ENCODE data around the gene GINS2. TPM values are rescaled to one million over a fixed set of nuclear protein-coding genes. Genes with fewer than 3 reads are reported as not detected.

The GINS2 gene
- total and polyA plus RNA-seq, 12 donors, result 0.20 to 2.8 (median 0.72) TPM

DNA sequence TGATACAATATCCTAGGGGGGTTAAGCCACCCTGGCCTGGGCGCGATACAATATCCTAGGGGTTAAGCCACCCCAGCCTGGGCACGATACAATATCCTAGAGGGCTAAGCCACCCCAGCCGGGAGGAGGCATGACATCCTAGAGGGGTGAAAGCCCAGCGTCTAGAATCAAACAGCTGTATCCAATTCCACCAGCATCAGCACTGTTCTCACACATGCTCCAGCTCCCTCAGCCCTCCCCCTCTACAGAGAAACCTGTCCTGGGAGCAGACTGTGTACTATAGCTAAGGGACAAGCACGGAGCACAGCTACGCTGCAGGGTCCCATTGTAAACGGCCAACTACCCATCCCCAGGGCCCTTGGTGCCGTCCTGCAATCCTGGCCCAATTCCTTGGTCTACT is 6.2 kb downstream of the GINS2 start:
- 92 to 93% methylated on average over 9 of the region's 9 CpGs for WGBS, 2 donors
- ATAC-seq, result no peak
- intact Hi-C loops (cut with DNase I), result no loop called here
- Histone ChIP-seq H3K27me3 (no peaks in the 10 kb centered on the region), H3K4me3 (no peak overlapping the region), H3K4me1 (peaks cover 0 to 4% (median 0%) of the 10 kb centered on the region in 9 donors), H3K9me3 (no peaks in the 10 kb centered on the region), H3K36me3 (peaks cover 0 to 19% (median 0%) of the 10 kb centered on the region in 9 donors), H3K27ac (no peak overlapping the region)
- DNase-seq, result no peak
- TF ChIP-seq, protein P1, sequence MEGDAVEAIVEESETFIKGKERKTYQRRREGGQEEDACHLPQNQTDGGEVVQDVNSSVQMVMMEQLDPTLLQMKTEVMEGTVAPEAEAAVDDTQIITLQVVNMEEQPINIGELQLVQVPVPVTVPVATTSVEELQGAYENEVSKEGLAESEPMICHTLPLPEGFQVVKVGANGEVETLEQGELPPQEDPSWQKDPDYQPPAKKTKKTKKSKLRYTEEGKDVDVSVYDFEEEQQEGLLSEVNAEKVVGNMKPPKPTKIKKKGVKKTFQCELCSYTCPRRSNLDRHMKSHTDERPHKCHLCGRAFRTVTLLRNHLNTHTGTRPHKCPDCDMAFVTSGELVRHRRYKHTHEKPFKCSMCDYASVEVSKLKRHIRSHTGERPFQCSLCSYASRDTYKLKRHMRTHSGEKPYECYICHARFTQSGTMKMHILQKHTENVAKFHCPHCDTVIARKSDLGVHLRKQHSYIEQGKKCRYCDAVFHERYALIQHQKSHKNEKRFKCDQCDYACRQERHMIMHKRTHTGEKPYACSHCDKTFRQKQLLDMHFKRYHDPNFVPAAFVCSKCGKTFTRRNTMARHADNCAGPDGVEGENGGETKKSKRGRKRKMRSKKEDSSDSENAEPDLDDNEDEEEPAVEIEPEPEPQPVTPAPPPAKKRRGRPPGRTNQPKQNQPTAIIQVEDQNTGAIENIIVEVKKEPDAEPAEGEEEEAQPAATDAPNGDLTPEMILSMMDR (IDR thresholded peaks at IDR 0.05), result no peak

DNA sequence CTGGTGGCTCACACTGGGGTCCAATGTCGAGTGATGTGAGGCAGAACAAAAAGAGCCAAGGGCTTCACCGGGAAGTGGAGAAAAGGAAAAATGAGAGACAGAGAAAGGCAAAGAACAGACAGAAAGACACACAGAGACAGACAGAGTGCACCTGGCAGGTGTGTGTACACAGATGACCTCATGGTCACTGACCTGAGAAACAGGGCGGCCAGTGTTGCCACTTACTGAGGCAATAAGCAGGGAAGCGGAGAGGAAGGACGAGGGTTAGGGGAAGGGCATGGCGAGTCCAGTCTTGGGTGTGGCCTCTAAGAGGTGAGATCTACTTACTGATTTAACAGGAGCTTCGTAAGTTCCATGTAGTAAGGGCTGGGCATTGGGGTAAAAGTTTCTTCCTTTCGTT is 7.5 kb downstream of the GINS2 start:
- intact Hi-C loops (cut with DNase I), result no loop called here
- 90 to 91% methylated on average over 8 of the region's 8 CpGs for whole genome bisulfite sequencing, 2 donors
- no peak for DNase-seq

DNA sequence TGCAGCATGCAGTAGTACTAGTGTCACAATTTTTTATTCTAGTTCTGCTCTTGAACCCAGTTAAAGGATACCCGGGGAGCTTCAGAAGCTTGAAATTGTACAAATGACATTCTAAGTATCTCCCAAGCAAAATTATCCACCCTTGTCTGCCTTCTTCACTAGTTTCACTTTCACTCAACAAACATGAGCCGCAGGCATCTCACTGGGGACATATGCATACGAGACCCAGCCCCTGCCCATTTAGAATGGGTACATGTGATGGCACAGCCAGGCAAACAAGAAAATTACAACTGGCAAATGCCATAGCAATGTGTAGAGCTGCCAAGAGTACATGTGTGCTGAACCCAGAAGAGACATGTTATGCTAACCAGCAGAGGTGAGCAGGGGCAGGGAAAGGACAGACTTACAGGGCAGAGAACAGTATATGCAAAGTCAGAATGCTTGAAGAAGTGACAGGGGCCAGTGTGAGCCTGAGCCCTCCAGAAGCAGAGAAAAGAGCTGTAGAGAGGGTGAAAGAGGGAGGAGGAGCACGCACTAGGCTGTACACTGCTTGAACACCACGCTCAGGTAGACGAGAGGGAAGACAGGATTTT is 8.3 kb downstream of the GINS2 start:
- peaks cover 0 to 8% (median 0%) of the 10 kb centered on the region in 9 donors for H3K4me1 ChIP-seq
- no peaks in the 10 kb centered on the region for H3K27me3 ChIP-seq
- DNase-seq, result no peak
- WGBS, 2 donors, result 90 to 95% methylated on average over 6 of the region's 6 CpGs
- no peak for ATAC-seq
- intact Hi-C loops (cut with DNase I), result no loop called here
- H3K36me3 ChIP-seq, result peaks cover 0 to 39% (median 0%) of the 10 kb centered on the region in 9 donors
- H3K4me3 ChIP-seq, result no peak overlapping the region
- TF ChIP-seq, protein P1 (IDR thresholded peaks at IDR 0.05), result no peak
- no peaks in the 10 kb centered on the region for H3K9me3 ChIP-seq
- H3K27ac ChIP-seq, result no peak overlapping the region

More for the DNA sequence above, 7.5 kb downstream of the GINS2 start:
- Histone ChIP-seq H3K27ac (no peak overlapping the region), H3K27me3 (no peaks in the 10 kb centered on the region), H3K9me3 (no peaks in the 10 kb centered on the region), H3K4me1 (peaks cover 0 to 4% (median 0%) of the 10 kb centered on the region in 9 donors), H3K4me3 (no peak overlapping the region), H3K36me3 (peaks cover 0 to 31% (median 0%) of the 10 kb centered on the region in 9 donors)
- ATAC-seq, result no peak
- TF ChIP-seq, protein P1 (IDR thresholded peaks at IDR 0.05), result no peak

DNA sequence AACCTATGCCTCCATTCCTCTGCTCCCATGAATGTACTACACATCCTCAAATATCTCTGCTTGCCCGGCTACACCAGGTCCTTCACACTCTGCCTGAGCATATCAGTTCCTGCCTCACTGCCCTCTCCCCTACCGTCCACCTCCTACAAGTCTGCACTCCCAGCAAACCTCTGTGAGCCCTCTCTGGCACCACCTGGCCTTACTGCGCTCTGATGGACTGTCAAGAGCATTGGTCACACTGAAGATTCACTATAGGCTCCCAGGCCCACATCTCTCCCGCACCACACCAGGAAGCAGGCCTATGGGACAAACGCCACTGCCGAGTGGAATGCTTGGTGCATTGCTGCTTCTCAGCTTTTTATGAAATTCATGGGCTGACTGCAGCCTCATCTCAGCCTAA is 8.9 kb downstream of the GINS2 start:
- H3K4me3 ChIP-seq, result no peak overlapping the region
- H3K27me3 ChIP-seq, result no peaks in the 10 kb centered on the region
- no peak overlapping the region for H3K27ac ChIP-seq
- ATAC-seq, result no peak
- H3K4me1 ChIP-seq, result peaks cover 0 to 10% (median 2%) of the 10 kb centered on the region in 9 donors
- TF ChIP-seq, protein P1 (IDR thresholded peaks at IDR 0.05), result no peak
- WGBS, 2 donors, result 87 to 93% methylated on average over 6 of the region's 6 CpGs
- intact Hi-C loops (cut with DNase I), result loop anchor here in 1 of 10 donors (5.0 kb wide), 1 partner anchor 37 kb away; no protein-coding TSS in a partner anchor
- H3K36me3 ChIP-seq, result peaks cover 0 to 45% (median 0%) of the 10 kb centered on the region in 9 donors
- no peak for DNase-seq
- H3K9me3 ChIP-seq, result no peaks in the 10 kb centered on the region
